DMS53 treated with DMSO at 0.1 percent for 48 hours (cell line): ENCODE results near the gene MRGPRD.
"Not testable (repeated sequence)": the region's sequence is repeated elsewhere in the genome, so short reads cannot be mapped to it uniquely, and the experiment has no call there.

Source experiments
- DNase-seq: peaks from one replicate; lab custom pipeline; 2025; ENCODE audit not compliant: unreplicated experiment; lab: John Stamatoyannopoulos, UW

MRGPRD gene

GRCh38 chr11:69005631-69006368 is 25.0 kb upstream of the MRGPRD start:
- DNase-seq, result no peak

- no peak for DNase-seq
These were observed 24.4 kb upstream of the MRGPRD start for GRCh38 chr11:69005183-69005630.

DNA sequence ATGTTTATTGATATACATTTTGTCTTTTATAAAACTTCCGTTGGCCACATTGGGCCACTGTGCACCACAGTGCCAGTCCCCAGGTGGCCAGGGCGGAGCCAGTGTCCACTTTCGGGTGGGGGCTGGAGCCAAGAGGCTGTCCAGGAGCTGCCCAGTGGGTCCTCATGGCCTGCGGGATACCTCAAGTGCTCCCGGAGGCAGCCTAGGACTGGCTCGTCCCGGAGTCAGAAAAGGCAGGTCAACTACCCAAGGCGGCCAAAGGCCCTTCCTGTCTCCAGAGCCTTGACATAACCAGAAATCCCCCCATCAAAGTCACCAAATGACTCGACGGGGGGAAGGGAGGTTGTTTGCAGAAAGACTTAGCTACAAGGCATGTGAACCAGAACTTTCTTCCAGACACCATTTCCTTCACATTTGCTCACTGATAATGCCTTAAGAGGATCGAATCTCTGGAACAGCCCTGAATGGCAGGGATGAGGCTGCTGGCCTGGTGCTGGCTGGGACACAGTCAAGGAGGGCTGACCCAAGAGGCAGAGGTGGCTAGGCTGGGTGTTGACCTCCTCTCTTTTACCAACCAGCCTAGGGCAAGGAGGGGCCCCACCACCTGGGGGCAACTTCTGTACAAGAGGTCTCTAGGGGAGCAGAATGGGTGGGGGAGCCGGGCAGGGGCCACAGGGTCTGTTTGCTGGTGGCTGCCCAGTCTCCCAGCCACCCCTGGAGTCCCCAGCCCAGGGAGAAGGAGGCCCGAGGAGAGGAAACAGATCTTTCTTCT is 23.8 kb upstream of the MRGPRD start:
- no peak for DNase-seq

DNA sequence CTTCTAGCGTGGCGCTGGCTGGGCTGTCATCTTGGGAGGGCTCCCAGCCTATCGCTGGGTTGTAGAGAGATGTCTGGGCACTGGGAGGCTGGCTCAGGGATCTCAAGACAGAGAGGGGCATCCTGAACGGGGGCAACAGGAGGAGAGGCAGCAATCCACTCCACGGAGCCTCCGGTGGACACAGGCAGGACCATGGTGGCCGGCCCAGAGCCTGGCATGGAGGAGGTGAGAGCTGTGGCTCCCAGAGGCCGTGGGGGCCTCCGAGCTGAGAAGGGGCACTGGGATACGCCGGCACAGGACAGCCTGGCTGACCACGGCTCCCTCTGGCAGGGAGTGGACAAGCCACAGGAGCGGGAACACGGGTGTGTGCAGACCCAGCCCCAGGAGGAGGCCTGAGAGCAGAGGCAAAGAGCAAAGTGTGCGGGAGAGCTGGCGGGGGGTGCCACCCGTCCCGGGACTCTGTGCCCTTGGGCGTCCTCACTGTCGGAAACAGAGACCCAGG is 23.1 kb upstream of the MRGPRD start:
- no peak for DNase-seq

DNA sequence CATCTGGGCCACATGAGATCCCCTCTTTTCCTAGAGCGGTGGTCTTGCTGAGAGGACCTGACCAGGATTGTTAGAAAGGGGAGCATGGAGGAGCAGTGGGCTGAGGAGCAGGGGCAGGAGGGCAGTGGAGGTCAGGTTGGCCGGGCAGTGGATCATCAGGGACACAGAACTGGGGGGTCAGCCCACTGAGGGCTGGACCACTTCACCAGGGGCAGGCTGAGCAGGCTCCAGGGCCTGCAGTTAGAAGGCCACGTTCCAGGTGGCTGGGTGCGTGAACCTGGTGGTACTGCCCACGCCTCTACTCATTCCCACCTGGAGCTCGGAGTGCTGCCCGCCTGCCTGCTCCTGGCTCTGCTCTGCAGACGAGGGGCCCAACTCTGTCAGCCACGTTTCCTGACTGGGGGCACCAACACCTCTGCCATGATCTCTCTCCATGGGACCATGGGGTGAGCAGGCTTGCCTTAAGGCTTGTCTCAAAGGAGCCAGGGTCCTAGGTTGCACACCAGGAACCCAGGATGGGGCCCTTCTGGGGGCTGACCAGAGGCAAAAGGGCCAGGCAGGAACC is 22.6 kb upstream of the MRGPRD start:
- DNase-seq, result no peak

DNA sequence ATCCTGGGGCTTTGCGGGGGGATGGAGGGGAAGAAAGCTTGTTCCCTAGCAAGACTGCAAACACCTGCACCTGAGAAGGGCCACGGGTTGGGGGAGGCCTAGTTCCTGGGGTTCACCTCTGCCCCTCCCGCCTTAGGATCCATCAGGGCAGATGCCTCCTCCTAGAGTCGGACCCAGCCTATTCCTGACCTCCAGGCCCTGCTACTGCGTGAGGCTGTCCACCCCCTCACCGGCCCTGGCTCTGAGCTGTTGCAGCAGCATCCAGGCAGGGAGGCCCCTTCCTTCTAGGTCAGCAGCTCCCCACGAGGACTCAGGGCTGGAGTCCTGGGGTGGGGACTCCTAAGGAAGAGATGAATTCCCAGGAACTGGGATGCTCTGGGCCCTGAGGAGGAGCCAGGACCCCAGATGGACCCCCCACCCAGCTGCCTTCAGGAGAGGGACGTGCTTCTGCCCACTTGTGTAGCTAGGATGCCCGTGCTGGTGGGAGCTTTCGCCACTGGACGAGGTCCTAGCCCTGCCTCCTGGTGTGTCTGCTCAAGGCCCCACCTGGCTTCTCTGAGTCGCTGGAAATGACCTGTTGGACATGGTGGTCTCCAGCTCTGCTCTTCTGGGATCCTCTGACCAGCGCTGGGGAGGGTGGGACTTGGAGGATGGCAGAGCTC is 21.9 kb upstream of the MRGPRD start:
- DNase-seq, result no peak

DNA sequence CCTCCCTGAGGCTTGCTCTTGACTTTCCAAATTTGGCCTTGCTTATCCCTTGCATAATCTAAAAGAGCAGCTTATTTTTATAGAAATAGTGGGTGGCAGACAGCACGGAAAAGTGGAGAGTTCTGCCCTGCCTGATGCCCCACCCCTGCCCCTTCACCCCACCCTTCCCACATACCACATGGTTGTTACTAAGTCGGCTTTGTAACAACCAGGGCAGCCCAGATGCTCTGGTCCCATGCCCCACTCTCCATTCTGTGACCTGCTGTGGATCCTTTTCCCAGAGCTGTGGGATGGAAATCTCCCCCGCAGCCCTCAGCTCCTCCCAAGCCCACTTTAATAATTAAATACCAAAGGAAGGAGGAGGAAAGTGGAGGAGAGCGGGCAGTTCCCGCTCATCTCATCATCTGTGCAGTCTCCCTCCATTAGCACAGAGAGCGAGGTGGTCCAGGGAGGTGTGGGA is 21.4 kb upstream of the MRGPRD start:
- no peak for DNase-seq

GRCh38 chr11:69001243-69002081 is 20.7 kb upstream of the MRGPRD start:
- no peak for DNase-seq

DNA sequence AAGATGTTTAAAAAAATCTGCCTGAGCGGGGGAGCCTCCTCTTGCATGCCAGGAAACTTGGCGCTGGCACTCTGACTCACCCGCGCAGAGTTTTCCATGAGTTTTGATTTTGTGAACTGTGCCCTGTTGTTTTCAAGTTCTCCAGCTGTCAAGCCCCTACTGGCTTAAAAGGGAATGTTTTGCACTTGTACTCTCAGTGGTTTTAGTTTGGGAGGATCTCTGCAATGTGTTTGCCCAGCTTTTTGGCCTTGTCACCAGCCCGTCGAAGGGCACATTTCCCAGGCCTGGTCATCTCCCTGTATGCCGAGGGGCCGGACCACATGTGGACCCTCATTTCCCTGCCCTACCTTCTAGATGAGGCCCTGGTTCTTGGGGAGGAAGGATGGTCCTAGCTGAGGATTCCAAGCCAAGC is 20.1 kb upstream of the MRGPRD start:
- DNase-seq, result no peak

DNA sequence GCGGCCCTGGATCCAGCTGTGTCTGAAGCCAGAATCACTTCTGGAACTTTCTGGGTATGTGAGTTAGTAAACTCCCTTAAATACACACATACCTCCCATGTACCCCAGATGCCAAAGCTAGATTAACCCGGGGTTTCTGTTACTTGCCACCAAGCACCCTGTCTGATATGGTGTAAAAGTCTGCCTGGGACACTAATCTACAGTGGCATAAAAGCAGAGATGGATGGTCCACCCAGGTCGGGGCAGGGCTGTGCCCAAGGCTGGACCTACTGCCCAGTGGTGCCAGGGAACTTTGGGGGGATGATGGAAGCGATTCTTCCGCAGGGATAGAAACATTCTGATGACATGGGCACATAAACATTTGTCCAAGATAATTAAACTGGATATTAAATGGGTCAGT is 19.6 kb upstream of the MRGPRD start:
- DNase-seq, result no peak

DNA sequence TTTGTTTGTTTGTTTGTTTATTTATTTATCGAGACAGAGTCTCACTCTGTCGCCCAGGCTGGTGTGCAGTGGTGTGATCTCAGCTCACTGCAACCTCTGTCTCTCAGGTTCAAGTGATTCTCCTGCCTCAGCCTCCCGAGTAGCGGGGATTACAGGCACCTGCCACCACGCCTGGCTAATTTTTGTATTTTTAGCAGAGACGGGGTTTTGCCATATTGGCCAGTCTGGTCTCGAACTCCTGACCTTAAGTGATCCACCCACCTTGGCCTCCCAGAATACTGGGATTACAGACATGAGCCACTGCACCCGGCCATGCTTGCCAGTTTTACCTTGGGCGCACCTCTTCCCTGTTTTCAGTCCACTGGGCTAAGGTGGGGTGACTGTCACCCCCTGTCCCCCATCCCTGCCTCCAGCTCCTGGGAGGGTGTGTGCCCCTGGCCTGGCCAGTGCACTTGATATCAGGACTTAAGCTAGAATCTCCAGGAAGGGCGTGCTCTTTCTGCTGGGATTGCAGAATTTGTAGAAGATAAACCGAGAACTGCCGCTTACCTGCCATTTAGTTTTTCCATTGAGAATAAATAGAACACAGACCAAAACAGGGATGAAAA is 19.1 kb upstream of the MRGPRD start:
- not testable (repeated sequence) for DNase-seq

- no peak for DNase-seq
These were observed 18.4 kb upstream of the MRGPRD start for GRCh38 chr11:68999093-68999747.

- peak; percentile 77 for DNase-seq
These were observed 17.7 kb upstream of the MRGPRD start for GRCh38 chr11:68998390-68998911.

GRCh38 chr11:68997995-68998348 is 17.2 kb upstream of the MRGPRD start:
- no peak for DNase-seq

GRCh38 chr11:68997124-68997994 is 16.6 kb upstream of the MRGPRD start:
- no peak for DNase-seq

DNA sequence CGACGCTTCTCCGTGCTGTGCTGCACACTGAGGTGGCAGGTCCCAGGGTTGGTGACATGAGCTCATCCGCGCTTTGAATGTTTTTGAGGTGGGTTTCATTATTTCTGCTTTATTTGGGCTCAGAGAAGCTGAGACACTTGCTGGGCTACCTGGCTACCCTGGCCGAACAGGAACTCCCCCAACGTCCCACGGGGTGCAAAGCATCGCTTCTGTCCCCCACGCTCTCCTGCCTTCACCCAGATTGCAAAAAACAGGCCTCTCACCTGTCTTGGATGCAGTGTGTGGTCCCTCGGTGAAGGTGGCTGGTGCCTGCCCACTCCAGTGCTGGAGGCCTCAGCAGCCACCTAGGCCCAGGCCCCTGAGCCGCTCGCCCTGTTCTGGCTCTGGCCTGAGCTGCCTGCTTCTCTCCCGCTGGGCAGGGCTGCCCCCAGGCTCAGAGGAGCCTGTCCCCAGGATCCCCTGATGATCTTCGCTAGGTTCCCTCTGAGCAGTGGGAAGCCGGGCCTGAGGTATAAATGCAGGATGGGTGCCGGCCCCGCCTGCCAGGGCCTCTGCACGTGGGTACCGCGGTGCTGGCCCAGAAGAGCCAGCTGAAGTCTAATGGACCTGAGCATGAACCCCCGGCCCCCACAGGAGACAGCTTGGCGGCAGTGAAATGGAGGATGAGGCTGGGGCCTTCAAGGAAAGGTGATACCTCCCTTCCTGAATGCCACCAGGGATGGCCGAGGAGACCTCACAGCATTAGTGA is 15.8 kb upstream of the MRGPRD start:
- no peak for DNase-seq

GRCh38 chr11:68994894-68995285 is 14.1 kb upstream of the MRGPRD start:
- no peak for DNase-seq
